ENCODE measurements around the gene CALM3.
A peak's percentile ranks its signal among the peaks of the same experiment; 100 is the strongest.
"Not testable (repeated sequence)": the region's sequence is repeated elsewhere in the genome, so short reads cannot be mapped to it uniquely, and the experiment has no call there.

Gene CALM3

GRCh38 chr19:46601318-46602224 is at the start of gene CALM3:
TSS of gene CALM3 (plus strand) at chr19:46601330. CDS start at chr19:46601435, 105 bp downstream.
- no peak for DNase-seq (ENCODE audit: low read depth in 3 of 3)

- DNase-seq (ENCODE audit: low read depth in 3 of 3), result no peak
Observed at GRCh38 chr19:46552891-46553290, 48.2 kb upstream of the CALM3 start.

- DNase-seq (ENCODE audit: low read depth in 3 of 3), result no peak
Observed at GRCh38 chr19:46554161-46554560, 47.0 kb upstream of the CALM3 start.

GRCh38 chr19:46555628-46556280 is 45.4 kb upstream of the CALM3 start:
- no peak for DNase-seq (ENCODE audit: low read depth in 3 of 3)

- not testable (repeated sequence) for DNase-seq (ENCODE audit: low read depth in 3 of 3)
Observed at GRCh38 chr19:46556471-46556870, 44.7 kb upstream of the CALM3 start.

- no peak for DNase-seq (ENCODE audit: low read depth in 3 of 3)
Observed at GRCh38 chr19:46559203-46559602, 41.9 kb upstream of the CALM3 start.

GRCh38 chr19:46559675-46560074 is 41.5 kb upstream of the CALM3 start:
- not testable (repeated sequence) for DNase-seq (ENCODE audit: low read depth in 3 of 3)

- no peak for DNase-seq (ENCODE audit: low read depth in 3 of 3)
Observed at GRCh38 chr19:46564701-46565100, 36.4 kb upstream of the CALM3 start.

- no peak for DNase-seq (ENCODE audit: low read depth in 3 of 3)
Observed at GRCh38 chr19:46571495-46571894, 29.6 kb upstream of the CALM3 start.

GRCh38 chr19:46573679-46574498 is 27.2 kb upstream of the CALM3 start:
- DNase-seq (ENCODE audit: low read depth in 3 of 3), result no peak

GRCh38 chr19:46574533-46574932 is 26.6 kb upstream of the CALM3 start:
- peak; percentile 13 to 51 (median 28) for DNase-seq (ENCODE audit: low read depth in 3 of 3)

GRCh38 chr19:46578450-46578849 is 22.7 kb upstream of the CALM3 start:
- no peak for DNase-seq (ENCODE audit: low read depth in 3 of 3)

- DNase-seq (ENCODE audit: low read depth in 3 of 3), result peak; percentile 6 to 43 (median 22)
Observed at GRCh38 chr19:46579361-46579879, 21.7 kb upstream of the CALM3 start.

- DNase-seq (ENCODE audit: low read depth in 3 of 3), result no peak
Observed at GRCh38 chr19:46580247-46580646, 20.9 kb upstream of the CALM3 start.

- DNase-seq (ENCODE audit: low read depth in 3 of 3), result no peak
Observed at GRCh38 chr19:46585539-46585938, 15.6 kb upstream of the CALM3 start.

- DNase-seq (ENCODE audit: low read depth in 3 of 3), result no peak
Observed at GRCh38 chr19:46586294-46586693, 14.8 kb upstream of the CALM3 start.

GRCh38 chr19:46587861-46588260 is 13.3 kb upstream of the CALM3 start:
- no peak for DNase-seq (ENCODE audit: low read depth in 3 of 3)

- DNase-seq (ENCODE audit: low read depth in 3 of 3), result no peak
Observed at GRCh38 chr19:46591254-46591653, 9.9 kb upstream of the CALM3 start.

GRCh38 chr19:46591870-46592269 is 9.3 kb upstream of the CALM3 start:
- no peak for DNase-seq (ENCODE audit: low read depth in 3 of 3)

GRCh38 chr19:46596008-46596407 is 5.1 kb upstream of the CALM3 start:
- DNase-seq (ENCODE audit: low read depth in 3 of 3), result no peak

GRCh38 chr19:46598372-46598917 is 2.7 kb upstream of the CALM3 start:
- DNase-seq (ENCODE audit: low read depth in 3 of 3), result no peak

All from stimulated activated CD4-positive, alpha-beta T cell treated with anti-CD3 and anti-CD28 coated beads, TNF-alpha, amount 100 ng/mL, for 24 hours (primary cell).